A673 (cell line): ENCODE results near the gene LMOD2. TPM values are rescaled to one million over a fixed set of nuclear protein-coding genes. Genes with fewer than 3 reads are reported as not detected.

Experiments
- BruUV-seq: library from RNA; stranded (reverse); fragments of 400-500 nt; replicated peaks from 2 replicates; lab custom pipeline; 2021; lab: Mats Ljungman, UMichigan
- CTCF ChIA-PET: fragments of 300-600 bp; sonication (Branson Sonifier 250); formaldehyde crosslinking; loops from one replicate; lab custom pipeline; 2022; ENCODE audit warnings: antibody characterized with exemption; lab: Charles Lee
- POLR2A ChIA-PET: fragments of 300-600 bp; sonication (Branson Sonifier 250); formaldehyde crosslinking; loops from one replicate; lab custom pipeline; 2022; ENCODE audit warnings: antibody characterized with exemption; ENCODE audit not compliant: low non-redundant PET; lab: Charles Lee
- DNase-seq: peaks from one replicate; pipeline ENCODE4 v3.0.0-alpha.2; 2015; ENCODE audit warnings: low spot score
- H3K27ac ChIP-seq: fragments of 200-600 bp; sonication (generic); 2 replicates; pipeline ENCODE4 v1.5.1; 2016; ENCODE audit warnings: mixed run types, low read depth, mild to moderate bottlenecking, mixed read lengths, antibody characterized with exemption, low read length; ENCODE audit not compliant: poor library complexity, severe bottlenecking
- H3K27me3 ChIP-seq: fragments of 200-600 bp; sonication (generic); replicated peaks from 2 replicates; pipeline ENCODE4 v1.6.1; 2017; ENCODE audit warnings: mixed run types, low read depth, mild to moderate bottlenecking, mixed read lengths, antibody characterized with exemption, low read length; ENCODE audit not compliant: insufficient read depth, poor library complexity
- H3K36me3 ChIP-seq: fragments of 200-600 bp; sonication (generic); 2 replicates; pipeline ENCODE4 v1.6.1; 2016; ENCODE audit warnings: mixed run types, mild to moderate bottlenecking, mixed read lengths, antibody characterized with exemption, low read length; ENCODE audit not compliant: insufficient read depth, poor library complexity, severe bottlenecking
- H3K4me1 ChIP-seq: fragments of 200-600 bp; sonication (generic); 2 replicates; pipeline ENCODE4 v1.6.1; 2017; ENCODE audit warnings: mixed run types, mild to moderate bottlenecking, mixed read lengths, antibody characterized with exemption, low read length; ENCODE audit not compliant: insufficient read depth, poor library complexity, severe bottlenecking
- H3K4me3 ChIP-seq: fragments of 200-600 bp; sonication (generic); 2 replicates; pipeline ENCODE4 v1.5.1; 2016; ENCODE audit warnings: low read depth, mixed run types, mild to moderate bottlenecking, mixed read lengths, low read length; ENCODE audit not compliant: poor library complexity, severe bottlenecking
- H3K9me3 ChIP-seq: fragments of 200-600 bp; sonication (generic); 2 replicates; pipeline ENCODE4 v1.6.1; 2016; ENCODE audit warnings: mixed run types, low read depth, mild to moderate bottlenecking, mixed read lengths, antibody characterized with exemption, low read length; ENCODE audit not compliant: poor library complexity, severe bottlenecking
- EZH2 ChIP-seq: fragments of 200-600 bp; sonication (generic); IDR thresholded peaks from 2 replicates; pipeline ENCODE4 v1.6.1; 2017; ENCODE audit warnings: borderline replicate concordance, low read depth, mild to moderate bottlenecking, mixed read lengths, antibody characterized with exemption, low read length; ENCODE audit not compliant: poor library complexity, severe bottlenecking
- intact Hi-C: fragments of 100-400 bp; cut with micrococcal nuclease; formaldehyde crosslinking; loops from one replicate; pipeline ENCODE4 v1.10.0; 2022; ENCODE audit not compliant: unreplicated experiment
- total RNA-seq: library from RNA; stranded (reverse); gene quantifications from 2 replicates; pipeline ENCODE4 v1.2.3, GENCODE V29; 2021
- TF ChIP-seq, protein P1 (sequence below): fragments of 300-800, 200-600 bp; sonication (generic); conservative IDR thresholded peaks from 2 replicates; pipeline ENCODE4 v1.5.1; 2017; ENCODE audit warnings: low read depth, mild to moderate bottlenecking, antibody characterized with exemption, low read length, moderate library complexity, mixed read lengths

Gene LMOD2
- total RNA-seq, 1 experiment from 2014 or later = not detected

DNA sequence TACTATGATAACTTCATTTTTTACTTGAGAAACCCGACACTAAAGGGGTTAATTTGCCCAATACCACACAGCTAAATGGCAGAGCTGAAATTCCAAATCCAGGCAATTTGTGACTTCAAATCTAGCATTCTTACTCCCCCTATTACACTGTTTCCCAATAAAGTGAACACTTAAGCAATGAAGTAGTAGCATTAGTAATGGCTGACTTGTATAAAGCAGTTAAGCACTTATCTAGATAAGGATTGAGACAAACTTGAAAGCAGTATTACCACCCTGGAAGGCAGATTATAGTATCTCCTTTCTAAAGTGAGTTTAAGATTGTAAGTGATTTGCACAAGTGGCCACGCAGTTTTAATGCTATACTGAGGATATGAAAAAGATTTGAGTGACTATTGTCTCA is 53.9 kb downstream of the LMOD2 start:
- H3K9me3 ChIP-seq = no peaks in the 10 kb centered on the region
- no peak overlapping the region for H3K4me3 ChIP-seq
- ChIA-PET CTCF (no interaction called here), POLR2A (no interaction called here)
- H3K27ac ChIP-seq = peak overlapping the region; percentile 32
- TF ChIP-seq, protein P1, sequence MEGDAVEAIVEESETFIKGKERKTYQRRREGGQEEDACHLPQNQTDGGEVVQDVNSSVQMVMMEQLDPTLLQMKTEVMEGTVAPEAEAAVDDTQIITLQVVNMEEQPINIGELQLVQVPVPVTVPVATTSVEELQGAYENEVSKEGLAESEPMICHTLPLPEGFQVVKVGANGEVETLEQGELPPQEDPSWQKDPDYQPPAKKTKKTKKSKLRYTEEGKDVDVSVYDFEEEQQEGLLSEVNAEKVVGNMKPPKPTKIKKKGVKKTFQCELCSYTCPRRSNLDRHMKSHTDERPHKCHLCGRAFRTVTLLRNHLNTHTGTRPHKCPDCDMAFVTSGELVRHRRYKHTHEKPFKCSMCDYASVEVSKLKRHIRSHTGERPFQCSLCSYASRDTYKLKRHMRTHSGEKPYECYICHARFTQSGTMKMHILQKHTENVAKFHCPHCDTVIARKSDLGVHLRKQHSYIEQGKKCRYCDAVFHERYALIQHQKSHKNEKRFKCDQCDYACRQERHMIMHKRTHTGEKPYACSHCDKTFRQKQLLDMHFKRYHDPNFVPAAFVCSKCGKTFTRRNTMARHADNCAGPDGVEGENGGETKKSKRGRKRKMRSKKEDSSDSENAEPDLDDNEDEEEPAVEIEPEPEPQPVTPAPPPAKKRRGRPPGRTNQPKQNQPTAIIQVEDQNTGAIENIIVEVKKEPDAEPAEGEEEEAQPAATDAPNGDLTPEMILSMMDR = no peak
- TF ChIP-seq EZH2 = no peak
- peaks cover 36% of the 10 kb centered on the region for H3K4me1 ChIP-seq
- H3K36me3 ChIP-seq = peaks cover 35% of the 10 kb centered on the region
- intact Hi-C loops = loop anchor here (10.0 kb wide), 1 partner anchor 215 kb away; no protein-coding TSS in a partner anchor
- no peaks in the 10 kb centered on the region for H3K27me3 ChIP-seq
- no TSS peak for BruUV-seq
- DNase-seq = peak; percentile 23

DNA sequence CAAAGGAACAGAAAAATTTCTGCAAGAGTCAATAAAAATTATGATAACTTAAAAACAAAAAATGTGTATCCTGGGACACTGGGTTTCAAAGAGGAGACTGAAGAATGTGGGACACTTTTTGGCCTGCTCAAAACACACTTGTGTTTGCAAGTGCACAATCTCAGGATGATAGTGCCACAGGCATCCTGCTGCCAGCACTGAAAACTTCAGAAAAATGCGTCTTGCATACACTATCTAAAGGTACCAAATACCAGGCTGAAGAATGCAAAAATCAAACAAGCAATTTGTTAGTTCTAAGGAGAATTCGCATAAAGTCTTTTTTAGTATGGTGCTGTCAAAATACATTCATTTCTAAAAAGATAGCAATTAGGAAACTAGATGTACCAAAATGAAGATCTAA is 55.0 kb downstream of the LMOD2 start:
- Histone ChIP-seq H3K9me3 (no peaks in the 10 kb centered on the region), H3K36me3 (peaks cover 29% of the 10 kb centered on the region), H3K4me3 (peak overlapping the region; percentile 11), H3K27me3 (no peaks in the 10 kb centered on the region), H3K27ac (peak overlapping the region; percentile 63), H3K4me1 (peaks cover 36% of the 10 kb centered on the region)
- TF ChIP-seq, protein P1 = no peak
- no peak for TF ChIP-seq EZH2
- POLR2A ChIA-PET = no interaction called here
- no peak for DNase-seq
- CTCF ChIA-PET = no interaction called here
- intact Hi-C loops = no loop called here
- no TSS peak for BruUV-seq

DNA sequence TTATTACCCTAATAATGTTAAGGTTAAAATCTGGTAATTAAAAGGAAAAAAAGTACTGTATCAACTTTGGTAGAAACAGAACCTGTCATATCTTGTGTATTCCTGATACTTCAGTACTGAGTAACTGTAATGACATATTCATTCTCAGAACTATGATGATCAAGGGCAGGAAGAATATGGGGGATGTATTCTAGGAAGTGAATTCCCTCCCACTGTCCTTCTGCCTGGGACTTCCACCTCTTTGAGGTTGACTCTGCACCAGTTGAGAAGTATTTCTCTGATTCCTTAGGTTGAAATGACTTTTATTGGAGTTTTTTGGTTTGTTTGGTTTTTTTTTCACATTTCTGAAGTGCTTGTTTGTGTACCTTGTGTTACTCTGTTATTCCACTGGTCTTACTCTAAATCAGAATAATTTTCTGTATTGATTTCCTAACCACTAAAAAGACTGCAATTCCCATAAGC is 56.2 kb downstream of the LMOD2 start:
- POLR2A ChIA-PET = no interaction called here
- intact Hi-C loops = no loop called here

More for the DNA sequence above, 56.2 kb downstream of the LMOD2 start:
- no peaks in the 10 kb centered on the region for H3K9me3 ChIP-seq
- BruUV-seq = no TSS peak
- H3K4me1 ChIP-seq = peaks cover 36% of the 10 kb centered on the region
- TF ChIP-seq EZH2 = no peak
- TF ChIP-seq, protein P1 = no peak
- peaks cover 20% of the 10 kb centered on the region for H3K36me3 ChIP-seq
- H3K27me3 ChIP-seq = no peaks in the 10 kb centered on the region
- no peak overlapping the region for H3K4me3 ChIP-seq
- peak; percentile 15 for DNase-seq
- no peak overlapping the region for H3K27ac ChIP-seq
- CTCF ChIA-PET = no interaction called here
